Measurements from ENCODE around the gene KCNQ1. TPM values are rescaled to one million over a fixed set of nuclear protein-coding genes. Genes with fewer than 3 reads are reported as not detected.
A peak's percentile ranks its signal among the peaks of the same experiment; 100 is the strongest.
"Not testable (repeated sequence)": the region's sequence is repeated elsewhere in the genome, so short reads cannot be mapped to it uniquely, and the experiment has no call there.

The KCNQ1 gene
- polyA plus RNA-seq, 10 donors = 1.2 to 3.6 (median 2.4) TPM

- DNase-seq = no peak
Measured at GRCh38 chr11:2588809-2589537, 144.2 kb downstream of the KCNQ1 start.

- no peak for DNase-seq
Measured at GRCh38 chr11:2589538-2589934, 144.7 kb downstream of the KCNQ1 start.

GRCh38 chr11:2590131-2590964 is 145.5 kb downstream of the KCNQ1 start:
- no peak for DNase-seq

- DNase-seq = no peak
Measured at GRCh38 chr11:2590965-2591754, 146.4 kb downstream of the KCNQ1 start.

GRCh38 chr11:2591805-2592204 is 147.0 kb downstream of the KCNQ1 start:
- no peak for DNase-seq

GRCh38 chr11:2592559-2593392 is 148.0 kb downstream of the KCNQ1 start:
- no peak for DNase-seq

- DNase-seq = no peak
Measured at GRCh38 chr11:2593393-2593950, 148.7 kb downstream of the KCNQ1 start.

- no peak for DNase-seq
Measured at GRCh38 chr11:2594267-2594666, 149.5 kb downstream of the KCNQ1 start.

- no peak for DNase-seq
Measured at GRCh38 chr11:2595204-2595603, 150.4 kb downstream of the KCNQ1 start.

GRCh38 chr11:2599561-2600189 is 154.9 kb downstream of the KCNQ1 start:
- no peak for DNase-seq

- no peak for DNase-seq
Measured at GRCh38 chr11:2609345-2609744, 164.5 kb downstream of the KCNQ1 start.

- DNase-seq = no peak
Measured at GRCh38 chr11:2612884-2613571, 168.2 kb downstream of the KCNQ1 start.

- DNase-seq = peak in 2 of 3 donors; percentile 4 to 23
Measured at GRCh38 chr11:2621894-2622293, 177.1 kb downstream of the KCNQ1 start.

- DNase-seq = no peak
Measured at GRCh38 chr11:2625183-2625582, 180.4 kb downstream of the KCNQ1 start.

- no peak for DNase-seq
Measured at GRCh38 chr11:2630679-2631078, 185.9 kb downstream of the KCNQ1 start.

GRCh38 chr11:2631161-2631560 is 186.4 kb downstream of the KCNQ1 start:
- DNase-seq = no peak

- DNase-seq = not testable (repeated sequence)
Measured at GRCh38 chr11:2639763-2640162, 195.0 kb downstream of the KCNQ1 start.

GRCh38 chr11:2641623-2642022 is 196.8 kb downstream of the KCNQ1 start:
- no peak for DNase-seq

GRCh38 chr11:2643746-2644145 is 198.9 kb downstream of the KCNQ1 start:
- DNase-seq = no peak

Data from muscle of back (tissue), 11 donors.